KG1 (cell line): Measurements from ENCODE around the gene ZDHHC22.

Source experiments
- DNase-seq: peaks from one replicate; lab custom pipeline; 2025; lab: John Stamatoyannopoulos, UW

Gene ZDHHC22

DNA sequence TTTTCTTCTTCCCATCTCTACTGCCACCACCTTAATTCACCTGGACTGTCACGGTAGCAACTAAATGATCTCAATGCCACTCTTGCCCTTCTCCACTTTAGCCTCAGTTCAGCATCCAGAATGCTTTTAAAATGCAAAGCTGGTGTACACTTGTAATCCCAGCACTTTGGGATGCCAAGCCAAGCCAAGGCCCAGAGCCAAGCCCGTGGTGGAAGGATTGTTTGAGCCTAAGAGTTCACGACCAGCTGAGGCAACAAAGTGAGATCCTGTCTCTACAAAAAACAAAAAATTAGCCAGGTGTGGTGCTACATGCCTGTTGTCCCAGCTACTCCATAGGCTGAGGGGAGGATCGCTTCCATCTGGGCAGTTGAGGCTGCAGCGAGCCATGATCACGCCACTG lies 37.6 kb downstream of the ZDHHC22 start:
- DNase-seq, result no peak

DNA sequence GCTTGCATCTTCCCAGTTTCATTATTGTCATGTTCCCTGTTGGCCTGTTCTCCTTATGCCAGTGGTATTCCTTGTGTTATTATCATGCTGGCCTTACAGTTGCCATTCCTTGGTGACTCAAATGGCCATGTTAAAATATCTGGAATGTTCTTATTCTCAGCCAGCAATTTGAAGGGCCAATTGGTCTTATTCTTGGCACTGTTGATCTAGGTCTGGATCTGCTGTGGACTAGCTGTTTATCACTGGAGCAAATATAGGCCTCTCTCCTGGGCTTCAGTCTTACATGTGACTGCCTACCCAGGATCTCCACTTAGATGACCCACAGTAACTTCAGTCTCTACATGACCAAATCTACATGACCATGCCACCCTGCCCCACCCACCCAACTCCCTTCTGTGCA lies 38.1 kb downstream of the ZDHHC22 start:
- no peak for DNase-seq

DNA sequence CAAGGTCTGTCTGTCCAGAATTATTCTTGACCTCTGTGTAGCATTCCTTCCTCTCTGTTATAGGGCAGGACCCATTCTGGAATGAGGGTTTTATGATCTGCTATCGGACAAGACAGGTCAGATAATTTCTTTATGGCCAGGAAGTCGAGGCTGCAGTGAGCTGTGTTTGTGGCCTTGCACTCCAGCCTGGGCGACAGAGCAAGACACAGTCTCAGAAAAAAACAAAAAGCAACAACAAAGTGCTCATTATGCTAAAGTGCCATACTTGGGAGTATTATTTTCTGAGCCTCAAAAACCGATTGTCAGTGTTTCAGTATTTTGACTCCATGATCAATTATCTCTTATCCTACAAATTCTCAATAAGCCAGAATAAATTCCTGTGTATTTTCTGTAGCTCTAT lies 39.4 kb downstream of the ZDHHC22 start:
- DNase-seq, result no peak

GRCh38 chr14:77100961-77101360 lies 40.6 kb downstream of the ZDHHC22 start:
- no peak for DNase-seq

DNA sequence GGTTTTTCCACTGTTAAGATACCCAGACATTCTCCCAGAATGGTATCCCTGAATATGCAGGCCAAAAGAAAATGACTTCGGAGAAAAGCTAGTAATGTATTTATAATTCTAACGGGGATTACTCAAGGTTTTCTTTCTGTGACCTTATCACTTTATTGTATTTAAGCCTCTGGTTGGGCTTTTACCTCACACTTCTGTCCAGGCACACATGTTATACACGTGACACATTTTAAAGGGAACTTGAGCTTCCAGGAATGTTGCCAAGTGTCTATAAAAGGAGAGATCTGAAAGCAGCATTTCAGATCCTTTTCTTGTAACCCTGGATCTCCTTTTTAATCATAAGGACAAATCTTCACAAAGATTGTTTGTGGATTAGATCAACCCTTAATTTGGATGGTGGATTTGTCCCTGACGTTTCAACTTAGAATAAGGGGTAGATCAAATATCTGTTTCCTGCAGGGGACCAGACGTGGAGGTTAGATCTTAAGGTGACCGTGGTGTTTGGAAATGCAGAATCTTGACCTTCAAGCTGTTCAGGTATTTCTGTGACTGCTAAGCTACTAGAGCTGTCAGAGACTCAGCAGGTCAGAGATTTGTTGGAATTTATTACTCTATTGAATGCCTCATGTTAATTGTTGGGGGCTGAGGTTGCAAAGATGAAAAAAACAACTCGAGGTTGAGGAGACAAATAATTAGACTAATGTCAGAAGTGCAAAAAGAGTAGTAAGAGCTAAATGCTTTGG lies 42.0 kb downstream of the ZDHHC22 start:
- no peak for DNase-seq

- no peak for DNase-seq
Observed at GRCh38 chr14:77098529-77099353, 42.9 kb downstream of the ZDHHC22 start.

DNA sequence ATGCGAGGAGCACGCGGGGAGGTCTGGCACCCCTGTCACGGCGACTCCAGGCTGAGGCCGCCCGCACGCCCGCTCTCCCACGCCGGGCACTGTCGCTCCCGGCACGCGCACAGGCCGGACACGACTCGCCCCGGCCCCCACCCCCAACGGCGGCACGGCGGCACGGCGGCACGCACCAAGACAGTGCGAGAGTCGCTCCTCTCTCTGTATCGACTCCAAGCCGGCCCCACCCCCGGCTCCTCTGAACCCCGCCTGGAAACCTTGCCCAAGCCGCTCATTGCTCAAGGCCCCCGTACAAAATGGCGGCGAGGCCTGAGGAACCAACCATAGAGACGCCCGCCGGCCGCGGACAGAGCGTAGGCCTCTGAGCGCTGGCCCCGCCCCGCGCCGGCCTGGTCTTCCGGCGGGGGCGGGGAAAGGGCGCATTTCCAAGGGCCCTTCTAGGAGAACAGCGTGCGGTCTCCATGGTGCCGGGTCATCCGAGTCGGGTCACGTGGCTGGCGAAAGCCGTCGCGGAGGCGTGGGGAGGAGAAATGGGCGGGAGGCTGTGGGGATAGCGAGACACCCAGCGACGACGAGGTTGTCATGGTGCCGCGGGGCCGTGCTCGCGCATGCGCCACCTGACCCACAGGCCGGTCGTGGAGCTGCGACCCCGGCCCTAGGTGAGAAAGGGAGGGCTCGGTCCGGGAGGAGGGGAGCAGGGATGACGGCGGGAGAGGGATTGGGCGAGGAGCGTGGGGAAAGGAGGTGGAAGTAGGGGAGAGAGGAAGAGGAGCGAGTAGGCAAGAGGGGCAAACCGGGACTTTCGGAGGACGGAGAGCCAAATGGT lies 43.7 kb downstream of the ZDHHC22 start, which contains the start of gene CIPC:
TSS of gene CIPC (plus strand) at position 559 of the 829 bp plus-strand sequence. CDS start 7,451 bp downstream, outside the sequence.
- DNase-seq, result peak; percentile 95

GRCh38 chr14:77097006-77097699 lies 44.4 kb downstream of the ZDHHC22 start:
- DNase-seq, result peak; percentile 12

DNA sequence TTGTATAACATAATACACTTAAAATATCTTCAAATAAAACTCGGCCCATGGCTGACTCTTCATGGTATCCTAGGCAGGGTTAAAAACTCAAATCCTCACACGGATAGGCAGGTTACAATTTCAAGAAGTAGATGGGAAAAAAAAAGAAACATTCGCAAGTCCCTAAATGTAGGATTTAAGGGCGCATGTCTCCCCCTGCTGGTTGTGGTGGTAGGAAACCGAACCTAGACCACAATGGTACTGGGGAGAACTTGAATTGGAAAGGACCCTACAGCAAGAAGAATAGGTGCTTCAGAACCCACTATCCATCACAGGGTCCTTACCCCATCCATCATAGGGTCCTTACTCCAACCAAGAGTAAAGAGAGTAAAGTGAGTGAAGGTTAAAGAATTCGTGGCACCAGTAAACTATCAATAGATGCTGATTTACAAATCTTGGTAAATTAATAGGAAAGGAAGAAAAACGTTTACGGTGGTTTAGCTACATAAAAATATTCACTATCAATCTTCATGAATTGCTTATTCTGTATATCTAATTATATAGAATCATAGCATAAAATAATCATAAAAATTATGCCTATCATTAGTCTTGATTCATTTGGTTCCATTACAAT lies 46.8 kb downstream of the ZDHHC22 start:
- peak; percentile 31 for DNase-seq

DNA sequence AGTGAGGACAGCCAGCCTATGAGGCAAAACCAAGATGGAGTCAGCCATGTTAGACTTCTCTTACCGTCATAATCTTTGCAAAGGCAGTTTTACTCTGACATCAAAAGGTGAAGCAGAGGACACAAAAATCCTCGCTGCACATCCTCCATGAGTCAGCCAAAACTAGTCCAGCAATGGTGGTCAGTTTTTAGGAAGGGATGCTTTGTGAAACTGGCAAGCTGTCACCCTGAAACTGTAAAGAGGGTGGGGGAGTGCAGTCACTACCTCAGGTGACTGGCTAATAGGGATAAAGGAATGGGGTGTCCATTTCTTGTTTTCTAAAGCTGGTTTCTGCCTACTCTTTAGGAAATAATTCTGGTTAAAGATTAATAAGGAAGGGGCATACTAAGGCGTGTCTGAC lies 48.9 kb downstream of the ZDHHC22 start:
- no peak for DNase-seq

DNA sequence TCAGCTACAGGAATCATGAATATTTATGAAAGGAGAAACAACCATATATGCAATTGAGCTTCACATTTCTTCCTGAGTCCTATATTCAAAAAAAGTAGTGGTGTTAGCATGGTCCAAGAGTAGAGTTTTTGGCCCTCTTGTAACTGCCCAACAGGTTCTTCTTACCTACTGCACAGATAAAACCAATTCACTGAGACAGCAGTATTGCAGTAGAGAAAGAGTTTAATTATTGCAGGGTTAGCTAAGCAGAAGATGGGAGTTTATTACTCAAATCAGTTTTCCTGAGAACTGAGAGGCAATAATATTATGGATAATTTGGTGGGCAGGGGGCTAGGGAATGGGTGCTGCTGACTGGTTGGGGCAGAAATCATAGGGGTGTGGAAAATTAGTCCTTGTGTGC lies 50.1 kb downstream of the ZDHHC22 start:
- DNase-seq, result no peak

DNA sequence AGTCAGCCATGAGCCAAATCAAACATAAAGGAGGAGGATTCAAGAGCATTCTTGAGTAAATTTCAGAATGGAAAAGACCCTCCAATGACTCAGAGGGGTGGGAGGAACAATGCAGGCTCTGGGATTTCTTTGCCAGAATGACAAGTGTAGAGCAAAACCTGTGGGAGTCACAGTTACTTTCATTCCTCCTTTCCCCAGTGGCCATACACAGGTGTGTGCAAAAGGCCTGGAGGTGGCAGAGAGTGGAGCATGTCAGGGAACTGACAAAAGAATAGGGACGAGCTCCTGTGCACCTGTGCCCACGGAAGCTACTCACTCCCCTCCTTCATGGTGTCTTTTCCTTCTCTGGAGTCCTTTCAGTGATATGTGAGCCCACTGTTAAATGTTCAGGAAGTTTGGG lies 52.9 kb downstream of the ZDHHC22 start:
- DNase-seq, result no peak

- no peak for DNase-seq
Observed at GRCh38 chr14:77088219-77088618, 53.4 kb downstream of the ZDHHC22 start.

DNA sequence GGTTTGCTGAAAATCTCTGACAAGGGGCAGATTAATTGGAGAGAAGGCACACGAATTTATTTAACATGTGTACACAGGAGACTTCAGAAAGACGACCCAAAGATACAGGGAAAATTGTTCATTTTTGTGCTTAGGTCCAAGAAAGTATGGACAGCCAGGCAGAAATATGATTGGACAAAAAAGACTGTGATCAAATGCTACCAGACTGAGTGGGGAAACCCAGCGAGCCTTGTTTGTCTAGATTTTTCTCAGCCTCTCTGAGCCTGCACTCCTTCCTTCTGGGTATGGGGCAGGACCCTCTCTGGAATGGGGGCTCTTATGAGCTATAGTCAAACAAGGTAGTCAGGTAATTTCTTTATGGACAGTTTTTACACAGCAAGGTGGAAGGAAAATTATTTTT lies 54.0 kb downstream of the ZDHHC22 start:
- no peak for DNase-seq

GRCh38 chr14:77086951-77087350 lies 54.6 kb downstream of the ZDHHC22 start:
- DNase-seq, result no peak

- no peak for DNase-seq
Observed at GRCh38 chr14:77086017-77086727, 55.4 kb downstream of the ZDHHC22 start.

GRCh38 chr14:77085538-77085937 lies 56.1 kb downstream of the ZDHHC22 start:
- no peak for DNase-seq

DNA sequence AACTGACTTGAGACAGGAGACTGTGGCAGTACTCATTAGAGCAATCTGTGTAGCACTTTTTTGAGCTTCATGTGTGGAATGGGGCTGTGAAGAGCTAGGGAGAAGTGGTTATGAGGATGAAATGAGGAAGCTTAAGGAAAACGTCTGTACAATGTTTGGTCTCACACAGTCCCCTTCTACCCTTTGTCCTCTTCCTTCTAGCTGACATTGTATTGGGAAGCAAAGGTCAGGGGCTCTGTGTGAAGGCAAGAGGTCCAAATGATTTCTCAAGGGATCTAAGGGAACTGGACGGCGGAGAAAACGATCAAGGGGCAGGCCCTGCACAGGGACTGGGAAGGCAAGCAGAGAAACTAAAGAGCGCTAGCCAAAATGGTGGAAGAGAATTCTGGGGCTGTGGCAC lies 56.6 kb downstream of the ZDHHC22 start:
- DNase-seq, result no peak

- DNase-seq, result no peak
Observed at GRCh38 chr14:77083082-77083481, 58.5 kb downstream of the ZDHHC22 start.

- DNase-seq, result no peak
Observed at GRCh38 chr14:77082356-77082755, 59.2 kb downstream of the ZDHHC22 start.
